ENCODE results near the gene ARID1B. TPM values are rescaled to one million over a fixed set of nuclear protein-coding genes. Genes with fewer than 3 reads are reported as not detected.

ARID1B gene
- total RNA-seq, 1 experiment from 2014 or later, result 35.6 TPM

GRCh38 chr6:157024745-157025144 is 247.6 kb downstream of the ARID1B start:
- RAD21 ChIA-PET (ENCODE audit: low non-redundant PET in 1 of 2, low total read pairs in 2 of 2, uncharacterized antibody in 2 of 2, unreplicated experiment in 2 of 2), result no interaction called here
- Histone ChIP-seq H3K4me1 (ENCODE audit: control insufficient read depth in 1 of 2, insufficient read depth in 2 of 2, low read length in 2 of 2) (peaks cover 5 to 13% of the 10 kb centered on the region in 2 experiments), H3K27ac (ENCODE audit: low read depth, low read length) (no peak overlapping the region), H3K36me3 (ENCODE audit: control insufficient read depth in 1 of 2, insufficient read depth in 2 of 2, low read length in 2 of 2) (no peaks in the 10 kb centered on the region), H3K9me3 (ENCODE audit: control insufficient read depth in 1 of 2, insufficient read depth in 1 of 2, low read depth in 1 of 2, low read length in 2 of 2) (peaks cover 4% of the 10 kb centered on the region in 2 experiments; a peak in 2 of 4 replicates), H3K79me2 (ENCODE audit: insufficient read depth, low read length) (peaks cover 18% of the 10 kb centered on the region), H3K27me3 (ENCODE audit: insufficient read depth, low read length) (no peaks in the 10 kb centered on the region), H4K20me1 (ENCODE audit: insufficient read depth) (peaks cover 5% of the 10 kb centered on the region; the same call in 1 of the 2 replicates), H3K9ac (ENCODE audit: low read length) (no peak overlapping the region), H3K9me2 (ENCODE audit: insufficient read depth) (no peaks in the 10 kb centered on the region), H3K4me3 (replicated peaks in 1 of 2; ENCODE audit: low read depth in 1 of 2, low read length in 2 of 2) (no peak overlapping the region), H2AFZ (ENCODE audit: low read depth, low read length, poor library complexity, severe bottlenecking) (no peak overlapping the region), H3K4me2 (ENCODE audit: low read length) (no peak overlapping the region)
- CTCF ChIA-PET, result no interaction called here
- intact Hi-C loops (cut with micrococcal nuclease), result no loop called here
- BruUV-seq (replicated peaks), result no TSS peak
- no peak for TF ChIP-seq ZNF274 (IDR thresholded peaks at IDR 0.05; ENCODE audit: low read depth, low read length)
- TF ChIP-seq EZH2phosphoT487 (IDR thresholded peaks at IDR 0.05; ENCODE audit: borderline replicate concordance), result no peak
- TF ChIP-seq ELF1 (IDR thresholded peaks at IDR 0.05; ENCODE audit: borderline replicate concordance, low read depth), result no peak
- no peak for TF ChIP-seq JUND (IDR thresholded peaks at IDR 0.05)
- TF ChIP-seq CBX3 (IDR thresholded peaks at IDR 0.05; ENCODE audit: low read depth), result no peak
- TF ChIP-seq, protein P1, sequence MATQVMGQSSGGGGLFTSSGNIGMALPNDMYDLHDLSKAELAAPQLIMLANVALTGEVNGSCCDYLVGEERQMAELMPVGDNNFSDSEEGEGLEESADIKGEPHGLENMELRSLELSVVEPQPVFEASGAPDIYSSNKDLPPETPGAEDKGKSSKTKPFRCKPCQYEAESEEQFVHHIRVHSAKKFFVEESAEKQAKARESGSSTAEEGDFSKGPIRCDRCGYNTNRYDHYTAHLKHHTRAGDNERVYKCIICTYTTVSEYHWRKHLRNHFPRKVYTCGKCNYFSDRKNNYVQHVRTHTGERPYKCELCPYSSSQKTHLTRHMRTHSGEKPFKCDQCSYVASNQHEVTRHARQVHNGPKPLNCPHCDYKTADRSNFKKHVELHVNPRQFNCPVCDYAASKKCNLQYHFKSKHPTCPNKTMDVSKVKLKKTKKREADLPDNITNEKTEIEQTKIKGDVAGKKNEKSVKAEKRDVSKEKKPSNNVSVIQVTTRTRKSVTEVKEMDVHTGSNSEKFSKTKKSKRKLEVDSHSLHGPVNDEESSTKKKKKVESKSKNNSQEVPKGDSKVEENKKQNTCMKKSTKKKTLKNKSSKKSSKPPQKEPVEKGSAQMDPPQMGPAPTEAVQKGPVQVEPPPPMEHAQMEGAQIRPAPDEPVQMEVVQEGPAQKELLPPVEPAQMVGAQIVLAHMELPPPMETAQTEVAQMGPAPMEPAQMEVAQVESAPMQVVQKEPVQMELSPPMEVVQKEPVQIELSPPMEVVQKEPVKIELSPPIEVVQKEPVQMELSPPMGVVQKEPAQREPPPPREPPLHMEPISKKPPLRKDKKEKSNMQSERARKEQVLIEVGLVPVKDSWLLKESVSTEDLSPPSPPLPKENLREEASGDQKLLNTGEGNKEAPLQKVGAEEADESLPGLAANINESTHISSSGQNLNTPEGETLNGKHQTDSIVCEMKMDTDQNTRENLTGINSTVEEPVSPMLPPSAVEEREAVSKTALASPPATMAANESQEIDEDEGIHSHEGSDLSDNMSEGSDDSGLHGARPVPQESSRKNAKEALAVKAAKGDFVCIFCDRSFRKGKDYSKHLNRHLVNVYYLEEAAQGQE (IDR thresholded peaks at IDR 0.05; ENCODE audit: low read depth), result no peak
- TF ChIP-seq YY1 (IDR thresholded peaks at IDR 0.05; ENCODE audit: extremely low read depth, insufficient replicate concordance, low read depth, low read length), result no peak
- TF ChIP-seq FOSL1 (IDR thresholded peaks at IDR 0.05; ENCODE audit: low read depth), result no peak
- TF ChIP-seq, protein P2, sequence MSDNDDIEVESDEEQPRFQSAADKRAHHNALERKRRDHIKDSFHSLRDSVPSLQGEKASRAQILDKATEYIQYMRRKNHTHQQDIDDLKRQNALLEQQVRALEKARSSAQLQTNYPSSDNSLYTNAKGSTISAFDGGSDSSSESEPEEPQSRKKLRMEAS (IDR thresholded peaks at IDR 0.05), result no peak
- TF ChIP-seq RAD21 (IDR thresholded peaks at IDR 0.05; ENCODE audit: low read depth), result no peak
- TF ChIP-seq SIN3A (IDR thresholded peaks at IDR 0.05; ENCODE audit: low read depth), result no peak
- TF ChIP-seq, protein P3, sequence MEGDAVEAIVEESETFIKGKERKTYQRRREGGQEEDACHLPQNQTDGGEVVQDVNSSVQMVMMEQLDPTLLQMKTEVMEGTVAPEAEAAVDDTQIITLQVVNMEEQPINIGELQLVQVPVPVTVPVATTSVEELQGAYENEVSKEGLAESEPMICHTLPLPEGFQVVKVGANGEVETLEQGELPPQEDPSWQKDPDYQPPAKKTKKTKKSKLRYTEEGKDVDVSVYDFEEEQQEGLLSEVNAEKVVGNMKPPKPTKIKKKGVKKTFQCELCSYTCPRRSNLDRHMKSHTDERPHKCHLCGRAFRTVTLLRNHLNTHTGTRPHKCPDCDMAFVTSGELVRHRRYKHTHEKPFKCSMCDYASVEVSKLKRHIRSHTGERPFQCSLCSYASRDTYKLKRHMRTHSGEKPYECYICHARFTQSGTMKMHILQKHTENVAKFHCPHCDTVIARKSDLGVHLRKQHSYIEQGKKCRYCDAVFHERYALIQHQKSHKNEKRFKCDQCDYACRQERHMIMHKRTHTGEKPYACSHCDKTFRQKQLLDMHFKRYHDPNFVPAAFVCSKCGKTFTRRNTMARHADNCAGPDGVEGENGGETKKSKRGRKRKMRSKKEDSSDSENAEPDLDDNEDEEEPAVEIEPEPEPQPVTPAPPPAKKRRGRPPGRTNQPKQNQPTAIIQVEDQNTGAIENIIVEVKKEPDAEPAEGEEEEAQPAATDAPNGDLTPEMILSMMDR (IDR thresholded peaks at IDR 0.05 in 2 of 3, conservative IDR thresholded peaks at IDR 0.05 in 1 of 3; ENCODE audit: borderline replicate concordance in 1 of 3, insufficient read depth in 1 of 3, low read depth in 2 of 3, low read length in 2 of 3), result no peak
- DNase-seq (ENCODE audit: low read depth, low spot score) (no peak), ATAC-seq (no peak)
- POLR2A ChIA-PET, result no interaction called here
